Trophoblast cell (in vitro differentiated cells and primary cell): ENCODE measurements around the gene RAB23.

ENCODE experiments used
- DNase-seq, 2 donors: peaks; one replicate each; pipeline ENCODE4 v3.0.0-alpha.2; 2016
- H2AFZ ChIP-seq: 2 replicates; pipeline ENCODE4 v1.6.1; 2013; ENCODE audit warnings: low read length, moderate library complexity, mild to moderate bottlenecking; ENCODE audit not compliant: insufficient read depth, poor library complexity
- H2AK5ac ChIP-seq: 2 replicates; pipeline ENCODE4 v1.6.1; 2013; ENCODE audit warnings: mild to moderate bottlenecking, low read length
- H2BK120ac ChIP-seq: 2 replicates; pipeline ENCODE4 v1.6.1; 2013; ENCODE audit warnings: low read length, mild to moderate bottlenecking, moderate library complexity; ENCODE audit not compliant: insufficient read depth, poor library complexity
- H2BK12ac ChIP-seq: 2 replicates; pipeline ENCODE4 v1.6.1; 2013; ENCODE audit warnings: mild to moderate bottlenecking, low read length, moderate library complexity
- H2BK5ac ChIP-seq: 2 replicates; pipeline ENCODE4 v1.6.1; 2013; ENCODE audit warnings: low read length, low read depth, moderate library complexity, mild to moderate bottlenecking; ENCODE audit not compliant: poor library complexity
- H3K14ac ChIP-seq: 2 replicates; pipeline ENCODE4 v1.6.1; 2013; ENCODE audit warnings: mild to moderate bottlenecking, low read length
- H3K18ac ChIP-seq: 2 replicates; pipeline ENCODE4 v1.6.1; 2013; ENCODE audit warnings: mild to moderate bottlenecking, low read length
- H3K23ac ChIP-seq: 2 replicates; pipeline ENCODE4 v1.6.1; 2013; ENCODE audit warnings: low read length
- H3K27ac ChIP-seq: 2 replicates; pipeline ENCODE4 v1.5.1; 2013; ENCODE audit warnings: low read depth, mild to moderate bottlenecking, inconsistent platforms, low read length, moderate library complexity
- H3K27me3 ChIP-seq: 2 replicates; pipeline ENCODE4 v1.6.1; 2013; ENCODE audit warnings: inconsistent platforms, mild to moderate bottlenecking, low read length, moderate library complexity; ENCODE audit not compliant: insufficient read depth
- H3K36me3 ChIP-seq, 2 experiments: 1 replicate in 1 of 2; 2 replicates in 1 of 2; pipeline ENCODE4 v1.6.1; 2013; ENCODE audit warnings: low read length in 2 of 2, mild to moderate bottlenecking in 2 of 2, moderate library complexity in 1 of 2; ENCODE audit not compliant: insufficient read depth in 2 of 2, control insufficient read depth in 1 of 2
- H3K4ac ChIP-seq: 2 replicates; pipeline ENCODE4 v1.6.1; 2013; ENCODE audit warnings: low read depth, mild to moderate bottlenecking, low read length, moderate library complexity
- H3K4me1 ChIP-seq, 2 experiments: 1 replicate in 1 of 2; 2 replicates in 1 of 2; pipeline ENCODE4 v1.6.1; 2013; ENCODE audit warnings: low read length in 2 of 2, mild to moderate bottlenecking in 2 of 2, moderate library complexity in 1 of 2; ENCODE audit not compliant: insufficient read depth in 2 of 2, control insufficient read depth in 1 of 2
- H3K4me2 ChIP-seq: 2 replicates; pipeline ENCODE4 v1.6.1; 2013; ENCODE audit warnings: inconsistent platforms, mild to moderate bottlenecking, low read length, moderate library complexity
- H3K4me3 ChIP-seq: 2 replicates; pipeline ENCODE4 v1.5.1; 2013; ENCODE audit warnings: mild to moderate bottlenecking, low read depth, low read length, inconsistent platforms
- H3K79me1 ChIP-seq: one replicate; pipeline ENCODE4 v1.6.1; 2013; ENCODE audit warnings: low read length
- H3K79me2 ChIP-seq: 2 replicates; pipeline ENCODE4 v1.6.1; 2013; ENCODE audit warnings: low read length, mild to moderate bottlenecking; ENCODE audit not compliant: control insufficient read depth, insufficient read depth, poor library complexity
- H3K9ac ChIP-seq: 2 replicates; pipeline ENCODE4 v1.6.1; 2013; ENCODE audit warnings: mild to moderate bottlenecking, low read length
- H3K9me3 ChIP-seq: 2 replicates; pipeline ENCODE4 v1.6.1; 2013; ENCODE audit warnings: low read depth, mild to moderate bottlenecking, control low read depth, inconsistent platforms, low read length; ENCODE audit not compliant: insufficient read depth
- H4K12ac ChIP-seq: 2 replicates; pipeline ENCODE4 v1.6.1; 2013; ENCODE audit warnings: low read depth, mild to moderate bottlenecking, low read length, moderate library complexity
- H4K8ac ChIP-seq: 2 replicates; pipeline ENCODE4 v1.6.1; 2013; ENCODE audit warnings: low read depth, mild to moderate bottlenecking, low read length, moderate library complexity
- H4K91ac ChIP-seq: one replicate; pipeline ENCODE4 v1.6.1; 2013; ENCODE audit warnings: low read depth, mild to moderate bottlenecking, low read length, moderate library complexity
- WGBS: extraction: QIAGEN DNeasy Blood & Tissue Kit; methylation state at CpG from one replicate; pipeline ENCODE4 v1.1.7; 2013; ENCODE audit warnings: missing lambda C conversion rate; ENCODE audit not compliant: insufficient read length, insufficient coverage; ENCODE audit errors: extremely low coverage; 5-methylcytosine and 5-hydroxymethylcytosine counted together

The RAB23 gene

DNA sequence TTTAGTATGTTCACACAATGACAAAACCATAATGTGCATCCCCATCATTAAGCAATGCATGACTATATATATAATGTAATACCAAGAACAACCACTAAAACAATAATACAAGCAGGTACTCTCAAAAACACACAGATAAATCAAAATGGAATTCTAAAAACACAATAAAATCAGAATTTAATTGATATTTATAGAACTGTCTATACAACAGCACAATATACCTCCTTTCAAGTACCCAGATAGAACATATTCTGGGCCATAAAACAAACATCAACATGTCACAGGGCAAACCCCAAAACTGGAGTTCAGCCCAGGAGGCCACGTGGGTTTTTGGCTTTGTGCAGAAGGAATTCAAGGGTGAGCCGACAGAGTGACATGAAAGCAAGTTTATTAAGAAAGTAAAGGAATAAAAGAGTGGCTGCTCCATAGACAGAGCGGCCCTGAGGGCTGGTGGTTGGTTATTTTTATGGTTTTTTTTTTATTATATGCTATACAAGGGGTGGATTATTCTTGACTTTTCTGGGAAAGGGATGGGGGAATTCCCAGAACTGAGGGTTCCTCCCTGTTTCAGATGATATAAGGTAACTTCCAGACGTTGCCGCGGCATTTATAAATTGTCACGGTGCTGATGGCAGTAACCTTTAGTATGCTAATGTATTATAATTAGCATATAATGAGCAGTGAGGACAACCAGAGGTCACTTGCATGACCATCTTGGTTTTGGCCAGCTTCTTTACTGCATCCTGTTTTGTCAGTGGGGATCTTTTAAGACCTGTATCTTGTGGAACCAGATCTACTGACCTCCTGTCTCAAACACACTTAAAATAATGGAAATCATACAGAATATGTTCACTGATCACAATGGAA, 5.6 kb downstream of the RAB23 start:
- H3K36me3 ChIP-seq = peaks cover 0 to 2% of the 10 kb centered on the region in 2 experiments
- no peak overlapping the region for H3K9ac ChIP-seq
- H3K18ac ChIP-seq = no peak overlapping the region
- H2AK5ac ChIP-seq = no peak overlapping the region
- H3K4ac ChIP-seq = peak overlapping the region; percentile 89
- H2AFZ ChIP-seq = no peak overlapping the region
- peaks cover 0 to 8% of the 10 kb centered on the region in 2 experiments for H3K4me1 ChIP-seq
- H3K79me1 ChIP-seq = peaks cover 3% of the 10 kb centered on the region
- no CpG with 5 or more reads among the region's 7 CpGs for WGBS
- H4K12ac ChIP-seq = no peak overlapping the region
- H3K79me2 ChIP-seq = peaks cover 3% of the 10 kb centered on the region
- no peak overlapping the region for H4K8ac ChIP-seq
- no peak overlapping the region for H2BK120ac ChIP-seq
- H3K4me3 ChIP-seq = no peak overlapping the region
- H2BK12ac ChIP-seq = no peak overlapping the region
- no peak overlapping the region for H3K23ac ChIP-seq
- DNase-seq = no peak
- no peak overlapping the region for H3K4me2 ChIP-seq
- no peak overlapping the region for H3K27ac ChIP-seq
- no peaks in the 10 kb centered on the region for H3K9me3 ChIP-seq
- no peak overlapping the region for H4K91ac ChIP-seq
- no peak overlapping the region for H2BK5ac ChIP-seq
- H3K27me3 ChIP-seq = no peaks in the 10 kb centered on the region
- H3K14ac ChIP-seq = no peak overlapping the region

DNA sequence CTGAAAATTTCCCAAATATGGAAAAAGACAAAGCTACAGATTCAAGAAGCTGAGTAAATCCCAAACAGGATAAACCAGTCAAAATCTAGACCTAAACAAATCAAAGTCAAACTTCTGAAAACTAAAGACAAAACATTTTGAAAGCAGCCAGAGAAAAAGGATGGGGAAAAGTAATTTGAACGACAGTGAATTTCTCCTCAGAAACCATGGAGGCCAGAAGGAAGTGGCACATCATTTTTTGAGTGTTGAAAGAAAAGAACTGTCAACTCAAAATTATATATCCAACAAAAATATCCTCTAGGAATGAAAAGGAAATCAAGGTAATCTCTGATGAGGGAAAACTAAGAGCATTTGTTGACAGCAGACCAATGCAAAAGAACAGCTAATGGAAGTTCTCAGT, 6.8 kb downstream of the RAB23 start:
- H3K23ac ChIP-seq = no peak overlapping the region
- no peak overlapping the region for H2BK12ac ChIP-seq
- no peak overlapping the region for H2AK5ac ChIP-seq
- no peak overlapping the region for H2BK120ac ChIP-seq
- peaks cover 3% of the 10 kb centered on the region for H3K79me2 ChIP-seq
- no peaks in the 10 kb centered on the region for H3K9me3 ChIP-seq
- H4K91ac ChIP-seq = no peak overlapping the region
- H3K27ac ChIP-seq = no peak overlapping the region
- peaks cover 0 to 8% of the 10 kb centered on the region in 2 experiments for H3K4me1 ChIP-seq
- no peak for DNase-seq
- no peak overlapping the region for H4K12ac ChIP-seq
- H3K36me3 ChIP-seq = peaks cover 0 to 2% of the 10 kb centered on the region in 2 experiments
- WGBS = no CpG with 5 or more reads among the region's 1 CpG
- H3K4me2 ChIP-seq = no peak overlapping the region
- H3K4ac ChIP-seq = no peak overlapping the region
- H2AFZ ChIP-seq = no peak overlapping the region
- H3K14ac ChIP-seq = no peak overlapping the region
- H3K4me3 ChIP-seq = no peak overlapping the region
- H3K18ac ChIP-seq = no peak overlapping the region
- H3K9ac ChIP-seq = no peak overlapping the region
- H2BK5ac ChIP-seq = no peak overlapping the region
- no peak overlapping the region for H4K8ac ChIP-seq
- no peaks in the 10 kb centered on the region for H3K27me3 ChIP-seq
- H3K79me1 ChIP-seq = no peaks in the 10 kb centered on the region

DNA sequence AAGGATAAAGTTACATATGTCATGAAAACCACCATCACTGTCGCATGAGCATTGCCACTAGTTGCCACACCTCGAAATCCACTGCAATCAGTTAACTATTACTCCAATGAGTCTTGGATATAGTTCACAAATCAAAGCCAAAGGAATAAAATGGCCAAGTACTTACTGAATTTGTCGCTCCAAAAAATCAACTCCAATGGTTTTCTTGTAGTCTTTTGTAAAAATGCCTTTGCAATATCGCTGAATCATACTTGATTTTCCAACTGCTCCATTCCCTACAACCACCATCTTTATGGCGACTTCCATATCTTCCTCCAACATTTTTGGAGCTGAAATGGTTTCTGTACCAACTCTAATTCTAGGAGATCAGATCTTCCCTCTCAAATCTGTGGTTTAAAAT, 12.0 kb downstream of the RAB23 start:
- Histone ChIP-seq H2AK5ac (no peak overlapping the region), H2BK12ac (no peak overlapping the region), H3K36me3 (no peaks in the 10 kb centered on the region), H2BK5ac (no peak overlapping the region), H2AFZ (no peak overlapping the region), H3K4me1 (peaks cover 6 to 15% of the 10 kb centered on the region in 2 experiments), H3K9me3 (no peaks in the 10 kb centered on the region), H3K79me1 (peaks cover 4% of the 10 kb centered on the region), H3K4me2 (no peak overlapping the region), H4K12ac (no peak overlapping the region), H4K8ac (no peak overlapping the region), H4K91ac (no peak overlapping the region), H2BK120ac (no peak overlapping the region), H3K4me3 (no peak overlapping the region), H3K14ac (no peak overlapping the region), H3K4ac (no peak overlapping the region), H3K27me3 (no peaks in the 10 kb centered on the region), H3K23ac (no peak overlapping the region), H3K18ac (no peak overlapping the region), H3K27ac (no peak overlapping the region), H3K9ac (no peak overlapping the region), H3K79me2 (peaks cover 2% of the 10 kb centered on the region)
- no peak for DNase-seq
- whole genome bisulfite sequencing = no CpG with 5 or more reads among the region's 5 CpGs

DNA sequence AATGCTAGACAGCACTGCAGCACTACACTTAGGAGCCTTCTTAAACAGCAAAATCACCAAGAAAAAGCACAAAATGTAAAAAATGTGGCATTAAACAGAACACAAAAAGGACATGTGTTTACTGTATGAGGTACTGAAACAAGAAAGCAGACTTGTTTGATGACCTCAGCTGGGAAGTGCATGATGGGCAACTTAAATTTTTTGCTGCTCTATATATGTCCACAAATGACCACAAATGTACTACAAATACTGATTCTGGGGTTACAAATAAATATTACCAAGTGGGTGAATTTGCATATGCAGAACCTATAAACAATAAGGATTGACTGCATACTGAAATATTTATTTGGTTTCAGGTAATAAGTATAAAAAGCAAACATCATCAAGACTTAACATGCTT, 13.1 kb downstream of the RAB23 start:
- H3K79me1 ChIP-seq = peaks cover 4% of the 10 kb centered on the region
- H2BK120ac ChIP-seq = no peak overlapping the region
- H3K18ac ChIP-seq = no peak overlapping the region
- no peak overlapping the region for H3K4ac ChIP-seq
- no peak for DNase-seq
- H3K27me3 ChIP-seq = no peaks in the 10 kb centered on the region
- H2BK5ac ChIP-seq = no peak overlapping the region
- no peak overlapping the region for H4K8ac ChIP-seq
- H4K12ac ChIP-seq = no peak overlapping the region
- no peak overlapping the region for H3K14ac ChIP-seq
- no peak overlapping the region for H3K4me2 ChIP-seq
- H2BK12ac ChIP-seq = no peak overlapping the region
- peaks cover 6 to 15% of the 10 kb centered on the region in 2 experiments for H3K4me1 ChIP-seq
- H3K4me3 ChIP-seq = no peak overlapping the region
- no peak overlapping the region for H3K23ac ChIP-seq
- H2AFZ ChIP-seq = no peak overlapping the region
- no peaks in the 10 kb centered on the region for H3K36me3 ChIP-seq
- no peaks in the 10 kb centered on the region for H3K9me3 ChIP-seq
- H3K9ac ChIP-seq = no peak overlapping the region
- H2AK5ac ChIP-seq = no peak overlapping the region
- no peak overlapping the region for H3K27ac ChIP-seq
- no peak overlapping the region for H4K91ac ChIP-seq
- H3K79me2 ChIP-seq = peaks cover 2% of the 10 kb centered on the region
